Colonic mucosa (tissue), 4 donors: ENCODE data around the gene RAP1B. TPM values are rescaled to one million over a fixed set of nuclear protein-coding genes. Genes with fewer than 3 reads are reported as not detected.

ENCODE experiments used
- DNase-seq: peaks from one replicate; pipeline ENCODE4 v3.0.0-alpha.2; 2020
- H3K27ac ChIP-seq: fragments of 200-600 bp; one replicate; pipeline ENCODE4 v1.8.0; 2021
- H3K27me3 ChIP-seq: fragments of 200-600 bp; one replicate; pipeline ENCODE4 v1.8.0; 2021
- H3K36me3 ChIP-seq: fragments of 200-600 bp; one replicate; pipeline ENCODE4 v1.8.0; 2021
- H3K4me1 ChIP-seq: fragments of 200-600 bp; one replicate; pipeline ENCODE4 v1.8.0; 2021; ENCODE audit warnings: mild to moderate bottlenecking
- H3K4me3 ChIP-seq: fragments of 200-600 bp; one replicate; pipeline ENCODE4 v1.8.0; 2021
- H3K9ac ChIP-seq, 2 donors: one replicate each; pipeline ENCODE4 v1.7.0; 2013; ENCODE audit warnings: control low read depth in 2 of 2, low read depth in 2 of 2, low read length in 2 of 2
- H3K9me3 ChIP-seq: fragments of 200-600 bp; one replicate; pipeline ENCODE4 v1.8.0; 2021
- intact Hi-C: fragments of 100-400 bp; cut with DNase I; formaldehyde crosslinking; loops from one replicate; pipeline ENCODE4 v1.14.1; 2022
- total RNA-seq, 2 donors: library from RNA; stranded (reverse); fragmentation: NEBNext Ultra II Directional in 1 of 2; extraction: Animal tissue kit (Norgen Biotek cat#: 25700) in 1 of 2; gene quantifications; one replicate each; pipeline ENCODE4 v1.2.1, GENCODE V29; 2021
- TF ChIP-seq, protein P1 (sequence below): fragments of 200-600 bp; IDR thresholded peaks from one replicate; pipeline ENCODE4 v1.8.0; 2022; ENCODE audit warnings: antibody characterized with exemption, mild to moderate bottlenecking
- donor health status: healthy.
- donor health status: DM: no; HTN: no; CAD: no.
- donor health status: DM: no; HTN: no; CAD: no.

RAP1B gene
- total RNA-seq, 2 donors from 2014 or later: 112 to 198 TPM

DNA sequence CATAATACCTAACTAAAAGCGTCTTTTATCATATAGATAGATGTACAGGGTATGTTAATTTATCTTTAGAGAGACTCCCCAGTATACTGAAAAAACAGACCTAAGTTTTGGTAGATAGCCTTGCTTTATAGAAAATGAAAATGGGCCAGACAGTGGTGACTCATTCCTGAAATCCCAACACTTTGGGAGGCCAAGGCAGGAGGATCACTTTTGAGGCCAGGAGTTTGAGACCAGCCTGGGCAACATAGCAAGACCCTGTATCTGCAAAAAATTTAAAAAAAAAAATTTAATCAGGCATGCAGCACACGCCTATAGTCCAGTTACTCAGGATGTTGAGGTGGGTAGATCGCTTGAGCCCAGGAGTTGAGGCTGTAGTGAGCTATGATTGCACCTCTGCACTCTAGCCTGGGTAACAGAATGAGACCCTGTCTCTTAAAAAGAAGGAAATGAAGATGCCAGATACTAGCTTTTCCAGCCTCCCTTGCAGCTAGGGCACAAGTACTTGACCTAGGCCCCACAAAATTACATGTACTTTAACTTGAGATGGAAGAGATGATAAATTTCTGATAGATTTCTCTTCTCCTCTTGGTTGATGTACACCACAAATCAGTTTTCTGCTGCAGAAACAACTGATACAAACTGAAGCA, 17.1 kb downstream of the RAP1B start:
- H3K9me3 ChIP-seq: no peaks in the 10 kb centered on the region
- H3K4me3 ChIP-seq: no peak overlapping the region
- no peaks in the 10 kb centered on the region for H3K27me3 ChIP-seq
- no peak overlapping the region for H3K9ac ChIP-seq
- DNase-seq: no peak
- intact Hi-C loops: no loop called here
- no peaks in the 10 kb centered on the region for H3K36me3 ChIP-seq
- H3K4me1 ChIP-seq: no peaks in the 10 kb centered on the region
- no peak overlapping the region for H3K27ac ChIP-seq
- TF ChIP-seq, protein P1, sequence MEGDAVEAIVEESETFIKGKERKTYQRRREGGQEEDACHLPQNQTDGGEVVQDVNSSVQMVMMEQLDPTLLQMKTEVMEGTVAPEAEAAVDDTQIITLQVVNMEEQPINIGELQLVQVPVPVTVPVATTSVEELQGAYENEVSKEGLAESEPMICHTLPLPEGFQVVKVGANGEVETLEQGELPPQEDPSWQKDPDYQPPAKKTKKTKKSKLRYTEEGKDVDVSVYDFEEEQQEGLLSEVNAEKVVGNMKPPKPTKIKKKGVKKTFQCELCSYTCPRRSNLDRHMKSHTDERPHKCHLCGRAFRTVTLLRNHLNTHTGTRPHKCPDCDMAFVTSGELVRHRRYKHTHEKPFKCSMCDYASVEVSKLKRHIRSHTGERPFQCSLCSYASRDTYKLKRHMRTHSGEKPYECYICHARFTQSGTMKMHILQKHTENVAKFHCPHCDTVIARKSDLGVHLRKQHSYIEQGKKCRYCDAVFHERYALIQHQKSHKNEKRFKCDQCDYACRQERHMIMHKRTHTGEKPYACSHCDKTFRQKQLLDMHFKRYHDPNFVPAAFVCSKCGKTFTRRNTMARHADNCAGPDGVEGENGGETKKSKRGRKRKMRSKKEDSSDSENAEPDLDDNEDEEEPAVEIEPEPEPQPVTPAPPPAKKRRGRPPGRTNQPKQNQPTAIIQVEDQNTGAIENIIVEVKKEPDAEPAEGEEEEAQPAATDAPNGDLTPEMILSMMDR: no peak

DNA sequence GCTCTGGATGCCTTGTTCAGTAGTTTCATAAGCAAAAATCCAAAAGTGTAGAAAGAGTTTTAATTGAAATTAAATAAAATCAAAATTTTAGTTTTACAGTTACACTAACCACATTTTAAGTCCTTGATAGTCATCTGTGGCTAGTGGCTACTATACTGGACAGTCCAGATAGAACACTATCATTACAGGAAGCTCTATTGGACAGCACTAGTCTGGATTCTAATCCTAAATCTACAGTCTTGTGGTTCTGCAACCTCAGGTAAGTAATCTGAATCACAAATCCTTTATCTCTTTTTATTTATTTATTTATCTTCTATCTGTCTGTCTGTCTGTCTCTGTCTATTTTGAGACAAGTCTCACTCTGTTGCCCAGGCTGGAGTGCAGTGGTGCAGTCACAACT, 18.0 kb downstream of the RAP1B start:
- H3K36me3 ChIP-seq: no peaks in the 10 kb centered on the region
- no peaks in the 10 kb centered on the region for H3K4me1 ChIP-seq
- H3K27ac ChIP-seq: no peak overlapping the region
- intact Hi-C loops: no loop called here
- no peak overlapping the region for H3K9ac ChIP-seq
- TF ChIP-seq, protein P1: no peak
- H3K27me3 ChIP-seq: no peaks in the 10 kb centered on the region
- no peak for DNase-seq
- no peak overlapping the region for H3K4me3 ChIP-seq
- H3K9me3 ChIP-seq: no peaks in the 10 kb centered on the region

DNA sequence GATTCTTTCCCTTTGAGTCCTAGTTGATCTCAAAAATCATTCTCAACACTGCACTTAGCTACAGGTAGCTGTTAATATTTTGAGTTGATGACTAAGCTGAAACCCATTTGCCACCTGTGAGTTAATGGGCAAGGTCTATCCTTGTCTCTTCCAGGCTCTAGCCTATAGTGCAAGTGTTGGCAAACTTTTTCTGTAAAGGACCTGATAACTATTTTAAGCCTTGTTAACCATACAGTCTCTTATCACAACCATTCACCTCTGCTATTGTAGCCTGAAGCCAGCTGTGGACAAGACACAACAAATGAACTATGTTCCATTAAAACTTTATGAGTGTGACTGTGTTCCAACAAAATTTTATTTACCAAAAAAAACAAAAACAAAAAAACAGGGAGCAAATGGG, 19.4 kb downstream of the RAP1B start:
- TF ChIP-seq, protein P1: no peak
- no peaks in the 10 kb centered on the region for H3K9me3 ChIP-seq
- DNase-seq: no peak
- H3K36me3 ChIP-seq: no peaks in the 10 kb centered on the region
- H3K9ac ChIP-seq: no peak overlapping the region
- no peak overlapping the region for H3K27ac ChIP-seq
- no peaks in the 10 kb centered on the region for H3K27me3 ChIP-seq
- H3K4me3 ChIP-seq: no peak overlapping the region
- H3K4me1 ChIP-seq: no peaks in the 10 kb centered on the region
- intact Hi-C loops: no loop called here

GRCh38 chr12:68630598-68630997, 19.9 kb downstream of the RAP1B start:
- Histone ChIP-seq H3K9ac (no peak overlapping the region), H3K27me3 (no peaks in the 10 kb centered on the region), H3K27ac (no peak overlapping the region), H3K9me3 (no peaks in the 10 kb centered on the region), H3K4me3 (no peak overlapping the region), H3K36me3 (no peaks in the 10 kb centered on the region), H3K4me1 (no peaks in the 10 kb centered on the region)
- DNase-seq: no peak
- intact Hi-C loops: no loop called here
- TF ChIP-seq, protein P1: no peak

DNA sequence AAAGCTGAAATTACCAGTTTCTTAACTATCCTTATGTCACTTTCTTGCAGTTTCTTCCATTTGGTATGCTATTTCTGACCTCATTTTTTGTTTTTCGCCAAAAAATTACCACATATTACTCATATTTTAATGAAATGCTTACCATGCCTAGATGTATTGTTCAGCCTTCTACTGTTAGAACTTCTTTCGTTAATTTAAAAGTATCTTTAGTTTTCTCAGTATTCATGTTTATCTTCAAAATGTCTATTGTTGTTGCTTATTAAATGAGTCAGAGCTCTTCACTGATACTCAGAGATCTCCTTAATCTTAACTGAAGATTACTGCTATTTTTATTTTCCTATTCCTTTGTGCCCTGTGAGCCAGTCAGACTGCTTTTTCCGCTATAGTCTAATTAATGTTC, 20.5 kb downstream of the RAP1B start:
- Histone ChIP-seq H3K27ac (no peak overlapping the region), H3K27me3 (no peaks in the 10 kb centered on the region), H3K9ac (no peak overlapping the region), H3K36me3 (no peaks in the 10 kb centered on the region), H3K9me3 (no peaks in the 10 kb centered on the region), H3K4me1 (no peaks in the 10 kb centered on the region), H3K4me3 (no peak overlapping the region)
- no peak for DNase-seq
- intact Hi-C loops: no loop called here
- TF ChIP-seq, protein P1: no peak
